GM21737 (cell line): ENCODE data around the gene NAP1L4.

Experiments used
- ATAC-seq: cut with Tn5 transposase; IDR thresholded peaks from one replicate; pipeline ENCODE4 v1.9.1; 2021; ENCODE audit warnings: mild to moderate bottlenecking, moderate library complexity; ENCODE audit not compliant: unreplicated experiment

NAP1L4 gene, protein sequence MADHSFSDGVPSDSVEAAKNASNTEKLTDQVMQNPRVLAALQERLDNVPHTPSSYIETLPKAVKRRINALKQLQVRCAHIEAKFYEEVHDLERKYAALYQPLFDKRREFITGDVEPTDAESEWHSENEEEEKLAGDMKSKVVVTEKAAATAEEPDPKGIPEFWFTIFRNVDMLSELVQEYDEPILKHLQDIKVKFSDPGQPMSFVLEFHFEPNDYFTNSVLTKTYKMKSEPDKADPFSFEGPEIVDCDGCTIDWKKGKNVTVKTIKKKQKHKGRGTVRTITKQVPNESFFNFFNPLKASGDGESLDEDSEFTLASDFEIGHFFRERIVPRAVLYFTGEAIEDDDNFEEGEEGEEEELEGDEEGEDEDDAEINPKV

DNA sequence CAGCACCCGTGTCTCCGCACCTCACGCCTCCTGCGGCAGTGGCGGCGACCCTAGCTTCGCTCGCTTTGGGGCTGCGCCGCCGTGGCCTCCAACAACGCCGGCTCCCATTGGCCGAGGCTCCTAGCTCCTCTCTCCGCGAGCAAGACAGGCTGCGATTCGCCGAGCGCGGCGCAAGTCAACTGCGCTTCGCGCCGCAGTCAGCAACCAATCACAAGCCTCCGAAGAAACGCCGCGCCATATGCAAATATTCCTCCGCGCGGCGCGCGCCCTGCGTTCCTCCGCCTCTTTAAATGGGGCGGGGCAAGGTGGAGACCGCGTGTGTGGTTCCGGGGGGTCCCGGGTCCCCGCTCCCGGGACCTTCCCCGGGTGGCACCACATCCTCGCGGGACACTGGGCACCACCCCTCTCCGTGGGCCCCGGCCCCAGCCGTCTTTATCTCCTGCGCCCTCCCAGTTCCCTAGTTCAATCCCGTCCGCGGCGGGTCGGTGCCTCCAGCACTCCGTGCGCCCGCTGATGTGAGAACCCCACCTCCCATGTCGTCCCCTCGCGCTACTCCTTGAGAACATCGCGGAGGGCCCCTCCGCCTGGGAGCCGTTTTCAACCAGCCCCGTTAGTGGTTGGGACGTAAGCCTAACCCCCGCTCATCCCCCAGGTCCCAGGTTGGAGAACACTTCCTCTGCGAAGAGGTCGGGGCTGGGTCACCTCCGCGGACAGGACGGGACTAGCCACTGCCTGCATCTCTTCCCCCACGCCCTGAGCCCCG, at the start of gene NAP1L4:
TSS of gene NAP1L4 (minus strand) at position 96 of the 763 bp plus-strand sequence. CDS start 13,109 bp downstream, outside the sequence.
- peak; percentile 82 for ATAC-seq

DNA sequence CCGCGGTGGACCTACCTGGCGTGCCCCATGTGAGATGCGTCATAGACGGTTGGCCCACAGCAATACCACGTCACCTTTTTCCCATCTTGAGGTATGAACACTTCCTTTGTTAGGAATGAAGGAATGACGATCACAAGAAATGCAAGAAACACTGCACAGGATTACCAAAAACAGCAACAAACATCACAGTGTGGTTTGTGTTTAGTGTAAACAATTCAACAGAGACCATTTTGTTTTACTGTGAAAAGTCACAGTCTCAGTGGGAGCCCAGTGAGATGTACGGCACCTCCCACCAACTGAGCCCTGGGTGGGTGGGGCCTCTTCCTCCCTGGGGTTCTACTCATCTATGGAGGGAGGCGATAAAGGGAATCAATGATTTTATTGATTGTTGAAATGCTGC, 48.8 kb upstream of the NAP1L4 start:
- ATAC-seq, result no peak

DNA sequence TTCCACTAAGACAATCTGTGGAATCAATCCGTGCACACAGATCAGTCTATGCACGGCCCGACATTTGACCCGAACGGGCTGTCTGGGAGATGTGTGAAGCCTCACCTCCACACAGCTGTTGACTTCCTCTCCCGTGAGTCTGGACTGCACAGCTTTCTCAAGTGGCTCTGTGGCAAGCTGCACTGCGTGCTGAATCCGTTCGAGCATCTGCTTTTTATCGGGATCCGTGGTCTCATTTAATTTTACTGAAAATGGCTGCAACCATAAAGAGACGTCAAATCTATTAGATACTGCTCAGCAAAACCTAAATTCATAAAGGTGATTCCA, 45.8 kb upstream of the NAP1L4 start:
- ATAC-seq, result no peak

DNA sequence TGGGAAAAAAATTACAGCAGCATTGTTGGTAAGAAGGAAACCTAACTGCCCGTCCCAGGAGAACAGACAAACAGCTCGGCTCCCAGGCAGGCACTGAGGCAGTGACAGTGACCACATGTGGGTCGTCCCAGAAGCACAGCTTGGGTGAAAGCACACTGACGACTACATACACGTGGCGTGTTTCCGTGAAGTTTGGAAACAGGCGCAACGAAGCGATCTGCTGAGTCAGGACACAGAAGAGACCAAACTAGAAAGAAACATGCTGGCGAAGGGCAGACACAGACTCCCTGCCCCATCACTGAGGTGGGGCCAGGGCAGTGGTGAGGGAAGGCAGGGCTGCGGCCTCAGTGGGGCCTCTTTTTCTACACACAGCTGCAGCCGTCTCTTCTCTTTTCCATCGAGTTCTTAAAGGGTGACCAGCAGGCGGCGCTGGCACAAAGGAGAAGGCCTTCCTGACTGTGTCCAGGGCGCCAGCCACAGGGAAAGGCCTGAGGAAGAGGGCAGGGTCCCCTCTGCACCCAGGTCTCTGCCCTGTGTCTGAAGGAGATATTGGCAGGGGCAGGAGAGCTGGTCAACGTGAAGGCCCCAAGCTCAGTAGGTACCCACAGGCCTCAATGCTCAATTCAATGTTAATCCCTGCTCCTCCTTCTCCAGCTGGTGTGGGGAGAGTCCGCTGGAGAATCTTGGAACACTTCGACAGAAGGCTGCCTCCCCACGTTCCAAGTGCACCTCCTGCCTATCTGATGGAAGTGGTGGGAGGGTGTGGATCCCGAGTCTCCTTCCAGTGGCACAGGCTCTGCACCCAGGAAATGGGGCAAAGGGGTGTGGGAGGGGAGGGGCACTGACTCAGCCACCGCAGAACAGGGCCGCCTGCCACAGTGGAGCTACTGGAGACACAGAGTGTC, 45.2 kb upstream of the NAP1L4 start:
- ATAC-seq, result no peak

DNA sequence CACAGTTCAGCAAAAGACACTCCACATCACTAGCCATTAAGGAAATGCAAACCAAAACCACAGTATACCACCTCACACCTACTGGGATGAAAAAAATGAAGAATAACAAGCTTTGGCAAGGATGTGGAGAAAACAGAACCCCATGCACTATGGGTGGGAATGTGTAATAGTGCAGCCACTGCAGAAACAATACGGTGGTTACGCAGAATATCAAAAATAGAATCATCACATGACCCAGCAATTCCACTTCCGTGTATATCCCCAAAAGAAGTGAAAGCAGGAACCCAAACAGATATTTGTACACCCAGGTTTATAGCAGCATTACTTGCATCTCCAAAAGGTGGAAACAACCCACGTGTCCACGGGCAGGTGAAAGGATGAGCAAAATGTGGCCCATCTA, 44.3 kb upstream of the NAP1L4 start:
- no peak for ATAC-seq

DNA sequence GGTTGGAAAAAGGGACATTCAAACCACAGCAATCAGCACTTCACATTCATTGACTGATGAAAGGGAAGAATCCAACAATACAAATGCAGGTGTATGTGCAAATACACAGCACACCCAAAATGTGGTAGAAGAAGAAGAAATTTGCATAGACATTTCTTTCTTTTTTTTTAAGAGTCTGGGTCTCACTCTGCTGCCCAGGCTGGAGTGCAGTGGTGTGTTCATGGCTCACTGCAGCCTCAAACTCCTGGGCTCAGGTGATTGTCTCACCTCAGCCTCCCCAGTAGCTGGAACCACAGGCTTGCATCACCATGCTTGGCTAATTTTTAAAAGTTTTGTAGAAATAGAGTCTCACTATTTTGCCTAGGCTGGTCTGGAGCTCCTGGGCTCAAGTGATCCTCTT, 43.2 kb upstream of the NAP1L4 start:
- ATAC-seq, result no peak

DNA sequence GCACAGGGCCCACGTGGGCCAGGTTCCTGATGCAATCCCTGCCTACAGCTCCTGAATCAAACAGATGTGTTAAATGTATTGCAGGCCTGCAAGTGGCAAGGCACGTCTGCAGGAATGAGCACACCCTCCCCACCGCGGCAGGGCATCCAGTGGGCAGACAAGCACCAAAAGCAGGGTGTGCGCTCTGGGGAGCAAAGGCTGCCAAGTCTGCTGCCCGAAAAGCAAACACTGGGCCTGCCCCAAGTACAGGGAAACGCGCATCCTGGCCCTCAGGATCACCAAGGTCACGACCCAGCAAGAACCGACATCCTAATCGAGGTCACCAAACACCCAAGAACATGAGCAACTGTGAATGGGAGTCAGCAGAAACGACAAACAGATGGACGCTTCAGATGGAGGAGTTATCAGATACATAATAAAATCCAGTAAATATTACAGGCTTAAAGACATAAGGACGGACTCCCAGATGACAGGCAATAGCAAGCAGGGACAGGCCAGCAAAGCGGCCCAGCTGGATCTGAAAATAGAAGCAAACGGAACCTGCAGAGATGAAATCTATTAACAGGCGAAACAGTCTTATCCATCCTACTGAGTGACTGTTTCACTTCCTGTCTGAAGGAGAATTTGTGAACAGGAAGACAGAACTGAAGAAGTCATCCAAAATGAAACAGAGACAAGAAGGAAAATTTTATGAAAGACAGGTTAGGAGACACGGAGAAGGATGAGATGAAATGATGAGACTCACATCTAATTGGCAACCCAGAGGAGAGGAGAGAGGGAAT, 38.4 kb upstream of the NAP1L4 start:
- no peak for ATAC-seq

DNA sequence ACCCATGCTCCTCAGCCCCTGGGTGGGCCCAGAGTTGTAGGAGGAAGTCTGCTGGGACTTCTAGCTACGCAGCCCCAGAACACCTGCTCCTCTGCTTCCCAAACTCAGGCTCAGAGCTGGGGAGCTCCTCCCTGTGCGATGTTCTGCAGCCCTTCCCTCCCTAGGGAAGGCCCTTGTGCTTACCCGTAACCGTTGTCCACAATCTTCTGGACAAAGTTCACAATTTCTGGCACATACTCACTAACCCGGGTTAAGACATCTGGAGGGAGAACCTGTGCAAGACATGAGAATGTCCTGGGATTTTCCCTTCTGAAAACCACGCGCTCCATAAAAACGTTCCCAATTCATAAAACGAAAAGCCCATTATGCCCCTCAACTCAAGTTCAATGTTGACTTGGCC, 36.7 kb upstream of the NAP1L4 start:
- ATAC-seq, result no peak

DNA sequence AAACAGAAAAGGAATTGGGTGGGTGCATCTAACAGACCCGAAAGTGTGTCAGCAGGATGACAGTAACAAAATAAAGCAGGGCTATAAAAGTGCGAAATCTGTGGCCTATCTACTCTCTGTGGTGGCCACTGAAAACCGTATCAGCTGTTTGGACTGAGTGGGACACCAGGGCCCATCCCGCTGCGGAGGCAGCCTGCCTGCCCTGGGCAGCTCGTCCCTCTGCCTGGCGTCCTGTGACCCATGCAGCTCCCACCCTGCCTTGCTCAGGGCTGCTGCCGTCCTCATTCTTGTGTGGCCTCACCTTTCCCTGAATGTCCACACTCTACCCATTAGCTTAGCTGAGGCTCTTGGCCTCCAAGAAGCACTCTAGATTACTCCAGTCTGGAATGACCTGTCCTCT, 34.7 kb upstream of the NAP1L4 start:
- ATAC-seq, result no peak

DNA sequence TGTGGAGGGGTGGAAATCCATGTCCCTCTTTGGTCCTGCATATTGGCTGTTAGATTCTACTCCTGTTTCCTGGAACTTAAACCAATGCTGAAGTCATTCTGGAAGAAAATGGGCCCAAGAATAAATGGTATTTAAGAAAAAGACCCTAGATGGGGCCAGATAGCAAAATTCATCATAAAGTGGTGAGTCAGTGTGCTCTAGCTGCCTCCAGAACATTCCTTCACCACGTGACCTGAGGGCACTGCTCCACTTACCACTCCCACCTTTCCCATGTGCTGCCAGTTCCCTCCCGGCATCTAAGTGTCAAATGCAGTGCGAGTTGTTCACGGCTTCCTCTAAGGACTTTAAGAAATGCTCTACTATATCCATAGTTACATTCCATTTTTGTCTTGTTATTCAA, 30.9 kb upstream of the NAP1L4 start:
- no peak for ATAC-seq

DNA sequence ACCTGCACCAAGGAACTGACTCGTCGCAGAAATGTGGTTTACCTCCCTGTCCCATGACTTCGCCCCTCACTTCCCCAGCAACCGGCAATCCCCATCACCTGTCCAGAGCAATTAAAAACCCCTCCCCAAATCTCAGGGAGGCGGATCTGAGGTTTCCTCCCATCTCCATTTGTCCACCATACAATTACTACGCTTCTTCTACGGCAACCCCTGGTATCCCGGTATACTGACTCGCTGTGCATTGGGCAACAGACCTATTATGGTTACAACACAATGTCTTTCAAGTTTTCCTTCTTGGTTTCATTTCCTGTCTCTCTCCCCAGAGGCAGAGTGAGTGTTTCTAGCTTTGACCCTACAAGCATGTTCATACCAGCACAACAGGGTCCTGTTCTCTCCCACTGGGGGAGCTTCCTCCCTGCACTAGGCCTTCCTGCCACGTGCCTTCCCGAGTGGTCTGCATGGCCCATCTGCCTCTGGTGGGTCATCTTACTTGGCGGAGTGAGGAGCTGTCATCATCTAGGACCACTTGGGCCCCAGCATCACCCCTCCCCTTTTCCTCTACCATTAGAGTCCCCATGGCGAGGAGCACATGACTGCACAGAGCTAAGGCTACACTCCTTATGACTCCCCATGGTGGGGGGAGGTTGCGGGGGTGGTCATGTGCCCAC, 30.3 kb upstream of the NAP1L4 start:
- peak; percentile 65 for ATAC-seq

DNA sequence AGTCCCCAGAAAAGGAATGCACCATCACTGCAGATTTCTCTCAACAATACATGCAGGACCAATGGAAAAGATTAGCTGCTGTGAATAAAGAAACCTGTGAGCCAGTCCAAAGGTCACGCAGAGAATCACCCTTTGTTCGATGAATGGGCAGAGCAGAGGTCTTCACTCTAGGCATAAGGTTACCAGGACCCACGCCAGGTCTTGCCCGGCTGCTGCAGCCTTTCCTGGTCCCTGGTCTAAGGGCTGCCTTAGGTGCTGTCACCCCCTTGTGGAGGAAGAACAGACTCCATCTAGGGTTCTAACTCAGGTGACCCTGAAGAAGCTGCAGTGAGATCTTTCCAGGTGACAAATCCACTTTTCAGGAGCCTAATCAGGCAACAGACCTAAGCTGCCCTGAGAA, 29.0 kb upstream of the NAP1L4 start:
- ATAC-seq, result no peak

DNA sequence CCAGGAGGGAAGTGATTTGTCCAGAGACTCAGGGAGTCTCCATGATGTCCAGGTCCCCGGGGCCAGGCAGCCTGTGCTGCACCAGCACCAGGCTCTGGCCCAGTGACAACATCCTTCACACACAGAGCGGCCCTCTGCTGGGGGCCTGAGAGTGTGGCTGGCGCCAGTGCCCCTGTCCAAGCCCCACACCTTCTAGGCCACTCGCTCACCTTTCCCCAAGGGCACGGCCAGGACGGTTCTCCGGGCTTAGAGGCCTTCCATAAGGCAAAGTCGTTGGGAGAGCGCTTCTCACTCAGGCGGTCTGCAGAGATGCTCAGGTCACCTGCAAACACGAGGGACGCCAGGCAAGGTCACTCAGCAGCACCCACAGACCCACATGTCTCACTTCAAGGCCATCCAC, 27.9 kb upstream of the NAP1L4 start:
- ATAC-seq, result no peak

DNA sequence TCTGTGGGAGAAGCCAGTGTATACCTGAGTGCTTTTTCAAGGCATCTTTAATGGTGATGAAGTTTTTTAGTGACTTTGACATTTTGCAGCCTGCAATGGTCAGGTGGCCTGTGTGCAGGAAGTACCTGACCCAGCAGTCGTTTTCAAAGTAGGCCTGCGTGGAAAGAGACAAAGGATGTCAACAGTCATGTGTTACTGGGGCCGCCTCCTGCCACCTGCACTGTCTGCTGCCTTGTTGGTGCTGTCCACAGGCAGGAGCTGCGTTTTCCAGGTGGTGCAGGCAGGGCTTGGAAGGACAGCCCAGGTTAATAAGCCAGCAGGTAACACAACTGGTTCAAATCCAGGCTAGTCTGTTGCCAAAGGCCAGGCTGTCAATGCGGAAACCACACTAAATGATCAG, 26.5 kb upstream of the NAP1L4 start:
- ATAC-seq, result no peak

DNA sequence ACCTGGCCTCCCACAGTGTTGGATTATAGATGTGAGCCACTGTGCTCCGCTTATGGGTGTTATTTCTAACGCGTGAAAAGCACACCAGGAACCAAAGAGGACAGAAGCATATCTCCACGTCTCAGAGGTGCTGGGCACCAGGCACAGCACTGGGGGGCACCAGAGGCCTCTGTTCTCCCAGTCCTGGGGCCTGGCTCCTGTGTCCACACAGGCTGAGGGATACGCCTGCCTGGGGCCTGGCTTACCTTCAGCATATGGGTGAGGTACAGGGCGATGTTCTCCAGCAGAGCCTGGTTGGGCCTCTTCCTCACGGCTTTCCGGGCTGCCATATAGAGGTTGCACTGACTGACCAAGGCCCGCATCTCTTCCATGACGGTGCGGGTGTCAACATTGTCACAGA, 24.7 kb upstream of the NAP1L4 start:
- no peak for ATAC-seq

DNA sequence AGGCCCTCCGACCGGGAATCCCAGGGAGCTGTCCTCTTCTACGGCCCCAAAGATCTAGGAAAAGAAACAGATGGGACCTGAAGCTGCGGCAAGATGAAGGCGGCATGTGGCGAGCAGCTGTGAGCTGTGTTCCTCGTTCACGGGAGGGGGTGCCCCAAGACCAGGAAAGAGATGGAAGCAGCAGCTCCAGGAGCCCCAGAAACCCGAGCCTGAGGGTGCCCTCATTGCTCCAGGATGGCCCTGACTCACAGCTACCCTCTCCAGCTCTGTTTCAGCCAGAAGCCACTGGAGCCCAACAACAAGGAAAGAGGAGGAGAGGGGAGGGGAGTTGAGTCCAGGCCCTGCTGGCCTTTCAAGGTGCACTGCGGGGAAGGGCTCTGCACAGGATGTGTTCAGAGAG, 23.7 kb upstream of the NAP1L4 start:
- ATAC-seq, result no peak

DNA sequence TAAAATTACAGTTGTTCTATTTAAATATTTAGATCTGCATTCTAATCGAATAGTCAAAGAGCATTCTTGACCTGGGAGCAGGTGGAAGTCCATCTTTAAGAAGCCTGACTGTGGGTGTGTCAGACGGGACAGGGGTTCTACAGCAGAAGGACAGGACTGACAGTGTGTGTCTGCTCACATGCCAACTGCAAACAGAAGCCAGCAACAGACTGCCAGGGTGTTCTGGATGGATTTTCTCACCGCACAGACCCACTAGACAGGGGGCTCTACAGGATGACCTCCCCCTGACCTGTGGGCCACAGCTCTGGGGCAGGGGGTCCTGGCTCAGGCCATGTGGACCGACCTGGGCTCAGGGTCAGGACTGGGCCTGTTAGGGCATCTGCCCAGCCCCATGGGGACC, 22.8 kb upstream of the NAP1L4 start:
- ATAC-seq, result no peak

DNA sequence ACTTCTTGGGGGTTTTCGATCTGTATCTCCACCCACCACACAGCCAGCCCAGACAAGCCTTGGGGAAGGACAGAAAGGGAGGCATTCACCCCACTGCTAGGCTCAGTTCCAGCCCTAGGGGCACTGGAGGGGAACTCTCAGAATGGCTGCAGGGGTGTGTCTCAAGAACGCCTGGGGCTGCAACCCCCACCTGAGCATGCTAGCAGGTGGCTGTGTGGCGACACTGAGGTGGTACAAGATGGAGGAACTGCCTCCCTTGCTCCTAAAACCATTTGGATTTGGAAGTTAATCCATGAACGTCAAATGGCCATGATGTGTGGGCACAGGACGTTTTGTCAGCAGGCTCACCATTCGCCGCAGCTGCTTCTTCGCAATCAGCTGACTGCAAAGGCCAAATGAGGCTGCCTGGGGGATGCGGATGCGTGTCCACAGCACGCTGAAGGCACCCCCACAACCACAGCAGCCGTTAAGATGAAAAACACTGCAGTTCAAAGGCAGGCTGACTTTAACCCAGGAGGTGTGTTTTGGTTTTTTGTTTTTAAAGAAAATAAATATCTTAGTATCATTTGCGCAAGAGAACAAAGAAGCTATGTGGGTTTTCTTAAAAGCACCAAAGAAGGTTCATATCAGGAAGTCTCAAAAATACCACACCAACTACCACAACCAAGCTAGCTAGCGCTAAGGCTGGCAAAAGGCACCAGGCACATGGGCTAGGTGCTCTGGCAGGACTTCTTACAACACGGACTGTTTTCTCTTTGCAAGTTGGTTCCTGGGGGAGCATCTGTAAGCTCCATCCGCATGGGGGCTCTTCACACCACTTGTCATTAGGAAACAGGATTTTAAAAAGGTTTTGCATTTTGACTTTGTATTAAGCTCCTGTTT, 22.2 kb upstream of the NAP1L4 start:
- no peak for ATAC-seq
